ENCODE results near the gene HTR3E. TPM values are rescaled to one million over a fixed set of nuclear protein-coding genes. Genes with fewer than 3 reads are reported as not detected.

Gene HTR3E
- total RNA-seq, 1 experiment from 2014 or later = not detected

- H3K27me3 ChIP-seq (ENCODE audit: insufficient read depth, low read length) = no peaks in the 10 kb centered on the region
- WGBS (ENCODE audit: extremely low coverage, insufficient read length, low lambda C conversion rate) = no CpG with 5 or more reads among the region's 7 CpGs
- H3K79me1 ChIP-seq (ENCODE audit: insufficient read depth, low read depth, low read length, poor library complexity, severe bottlenecking) = no peaks in the 10 kb centered on the region
- Mint-ChIP-seq H3K27me3 (ENCODE audit: low read depth) (no peaks in the 10 kb centered on the region), H3K4me3 (no peak overlapping the region), H3K27ac (peak overlapping the region in 1 of 3 experiments; percentile 57; a peak in 1 of 7 replicates), H3K4me1 (peaks cover 5 to 8% of the 10 kb centered on the region in 2 experiments; a peak in 3 of 4 replicates), H3K36me3 (ENCODE audit: insufficient read depth in 1 of 3, low read depth in 3 of 3) (no peaks in the 10 kb centered on the region), H3K9me3 (no peaks in the 10 kb centered on the region)
- H3K4ac ChIP-seq (ENCODE audit: low read depth, low read length) = no peak overlapping the region
- no peak overlapping the region for H4K91ac ChIP-seq (ENCODE audit: insufficient read length, low read depth, low read length)
- H2BK120ac ChIP-seq (ENCODE audit: low read depth, low read length, poor library complexity, severe bottlenecking) = no peak overlapping the region
- no peak overlapping the region for H2BK12ac ChIP-seq (ENCODE audit: insufficient read length, low read depth, low read length)
- TF ChIP-seq, protein P1, sequence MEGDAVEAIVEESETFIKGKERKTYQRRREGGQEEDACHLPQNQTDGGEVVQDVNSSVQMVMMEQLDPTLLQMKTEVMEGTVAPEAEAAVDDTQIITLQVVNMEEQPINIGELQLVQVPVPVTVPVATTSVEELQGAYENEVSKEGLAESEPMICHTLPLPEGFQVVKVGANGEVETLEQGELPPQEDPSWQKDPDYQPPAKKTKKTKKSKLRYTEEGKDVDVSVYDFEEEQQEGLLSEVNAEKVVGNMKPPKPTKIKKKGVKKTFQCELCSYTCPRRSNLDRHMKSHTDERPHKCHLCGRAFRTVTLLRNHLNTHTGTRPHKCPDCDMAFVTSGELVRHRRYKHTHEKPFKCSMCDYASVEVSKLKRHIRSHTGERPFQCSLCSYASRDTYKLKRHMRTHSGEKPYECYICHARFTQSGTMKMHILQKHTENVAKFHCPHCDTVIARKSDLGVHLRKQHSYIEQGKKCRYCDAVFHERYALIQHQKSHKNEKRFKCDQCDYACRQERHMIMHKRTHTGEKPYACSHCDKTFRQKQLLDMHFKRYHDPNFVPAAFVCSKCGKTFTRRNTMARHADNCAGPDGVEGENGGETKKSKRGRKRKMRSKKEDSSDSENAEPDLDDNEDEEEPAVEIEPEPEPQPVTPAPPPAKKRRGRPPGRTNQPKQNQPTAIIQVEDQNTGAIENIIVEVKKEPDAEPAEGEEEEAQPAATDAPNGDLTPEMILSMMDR (conservative IDR thresholded peaks at IDR 0.05) = no peak
- H3K4me2 ChIP-seq (ENCODE audit: insufficient read depth, insufficient read length, low read length) = no peak overlapping the region
- H3K27ac ChIP-seq (ENCODE audit: insufficient read length, low read depth, low read length) = no peak overlapping the region
- H4K8ac ChIP-seq (replicated peaks; ENCODE audit: insufficient read length, low read depth, low read length) = no peak overlapping the region
- H3K56ac ChIP-seq (ENCODE audit: insufficient read length, low read depth, low read length) = no peak overlapping the region
- H4K20me1 ChIP-seq (ENCODE audit: control insufficient read depth, insufficient read depth, insufficient read length) = no peaks in the 10 kb centered on the region
- H2BK15ac ChIP-seq (ENCODE audit: low read depth, low read length) = no peak overlapping the region
- H3K23ac ChIP-seq (ENCODE audit: insufficient read length, low read depth, low read length) = no peak overlapping the region
- H3K9ac ChIP-seq (ENCODE audit: extremely low read depth, insufficient read length, low read length) = no peak overlapping the region
- H2BK5ac ChIP-seq (ENCODE audit: insufficient read length, low read length) = no peak overlapping the region
- H2AK5ac ChIP-seq (ENCODE audit: insufficient read length, low read length) = no peak overlapping the region
- DNase-seq = no peak
- H3K9me3 ChIP-seq (ENCODE audit: control insufficient read depth, low read depth, low read length) = no peaks in the 10 kb centered on the region
- no peaks in the 10 kb centered on the region for H3K79me2 ChIP-seq (ENCODE audit: insufficient read depth, low read length)
- H3K4me1 ChIP-seq (ENCODE audit: insufficient read depth, low read length) = no peaks in the 10 kb centered on the region
- no peak overlapping the region for H2BK20ac ChIP-seq (ENCODE audit: low read depth, low read length, poor library complexity, severe bottlenecking)
- no peak overlapping the region for H4K5ac ChIP-seq (ENCODE audit: insufficient read length, low read depth, low read length)
- H3K23me2 ChIP-seq (ENCODE audit: insufficient read length, low read depth, low read length, poor library complexity, severe bottlenecking) = no peaks in the 10 kb centered on the region
- H2AFZ ChIP-seq (ENCODE audit: low read length) = no peak overlapping the region
- no peak overlapping the region for H3K18ac ChIP-seq (ENCODE audit: insufficient read length, low read depth, low read length)
- no peak overlapping the region for H3K14ac ChIP-seq (ENCODE audit: insufficient read depth, low read length)
- H3T11ph ChIP-seq (ENCODE audit: low read length) = no peak overlapping the region
These were observed 37.4 kb upstream of the HTR3E start for GRCh38 chr3:184059424-184059823.
